Subcutaneous abdominal adipose tissue (tissue), 5 donors: ENCODE results near the gene LEO1.

Experiments
- H3K27ac ChIP-seq: one replicate; pipeline ENCODE4 v1.7.0; 2013; ENCODE audit warnings: low read depth, mild to moderate bottlenecking, inconsistent platforms, low read length, moderate library complexity
- H3K27me3 ChIP-seq, 5 donors: one replicate each; pipeline ENCODE4 v1.7.0; 2013; ENCODE audit warnings: low read length in 5 of 5, inconsistent platforms in 1 of 5; ENCODE audit not compliant: control insufficient read depth in 5 of 5, insufficient read depth in 4 of 5
- H3K36me3 ChIP-seq, 5 donors: one replicate each; pipeline ENCODE4 v1.7.0; 2013; ENCODE audit warnings: low read length in 5 of 5; ENCODE audit not compliant: control insufficient read depth in 5 of 5, insufficient read depth in 5 of 5
- H3K4me1 ChIP-seq, 5 donors: one replicate each; pipeline ENCODE4 v1.7.0; 2013; ENCODE audit warnings: low read length in 5 of 5, mild to moderate bottlenecking in 3 of 5, moderate library complexity in 1 of 5; ENCODE audit not compliant: control insufficient read depth in 5 of 5, insufficient read depth in 5 of 5
- H3K4me3 ChIP-seq, 5 donors: one replicate each; pipeline ENCODE4 v1.7.0; 2013; ENCODE audit warnings: low read length in 5 of 5, low read depth in 1 of 5
- H3K9ac ChIP-seq, 5 donors: one replicate each; pipeline ENCODE4 v1.7.0; 2013; ENCODE audit warnings: low read length in 5 of 5, mild to moderate bottlenecking in 4 of 5, moderate library complexity in 3 of 5
- H3K9me3 ChIP-seq, 5 donors: one replicate each; pipeline ENCODE4 v1.7.0; 2013; ENCODE audit warnings: low read length in 5 of 5; ENCODE audit not compliant: control insufficient read depth in 5 of 5
- donor health status: healthy.
- donor health status: healthy.
- donor health status: healthy.
- donor health status: healthy.
- donor health status: healthy.

The LEO1 gene

DNA sequence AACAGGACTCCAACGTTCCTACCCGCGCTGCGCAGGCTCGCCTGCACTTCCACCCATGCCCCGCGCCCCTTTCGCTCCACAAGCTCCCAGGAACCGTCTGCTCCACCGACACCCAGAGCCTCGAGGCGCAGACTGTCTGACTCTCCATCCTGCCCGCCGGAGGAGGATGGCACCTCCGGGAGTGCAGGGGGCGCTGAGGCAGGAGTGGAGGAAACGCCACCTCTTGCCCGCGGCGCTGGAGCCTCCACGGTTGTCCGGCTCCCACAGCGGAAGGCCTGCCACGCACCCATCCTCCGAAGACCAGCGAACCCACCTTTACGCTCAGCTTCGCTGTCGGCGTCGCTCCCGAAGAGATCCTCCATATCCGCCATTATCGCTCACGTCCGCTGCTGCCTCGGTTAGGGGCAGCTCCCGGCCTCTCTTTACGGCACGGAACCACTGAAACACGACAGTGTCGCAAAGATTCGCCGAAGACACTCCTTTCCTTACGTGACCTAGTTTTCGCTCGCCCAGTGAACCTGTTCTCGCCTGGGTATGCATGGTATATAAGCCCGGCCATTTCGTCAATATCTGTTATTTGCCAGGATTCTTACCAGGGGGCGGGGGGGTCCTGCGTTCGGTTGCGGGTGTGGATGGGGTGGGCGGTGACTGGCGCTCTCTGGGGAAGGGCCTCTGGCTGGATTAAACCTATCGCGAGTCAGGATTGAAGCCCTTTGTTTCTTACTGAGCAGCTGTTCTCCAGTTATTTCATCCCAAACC, at the start of gene LEO1:
LEO1 (minus strand) TSS at position 404 of the 759 bp plus-strand sequence; CDS start at position 371, 33 bp downstream.
- Histone ChIP-seq H3K27me3 (no peaks in the 10 kb centered on the region), H3K36me3 (no peaks in the 10 kb centered on the region), H3K4me3 (peak within 1 kb of the TSS; percentile 92 to 99 (median 94)), H3K4me1 (peaks cover 0 to 15% (median 13%) of the 10 kb centered on the region in 5 donors), H3K9ac (peak within 1 kb of the TSS; percentile 77 to 95 (median 87)), H3K27ac (peak within 1 kb of the TSS; percentile 85), H3K9me3 (peaks cover 0 to 9% (median 2%) of the 10 kb centered on the region in 5 donors)

DNA sequence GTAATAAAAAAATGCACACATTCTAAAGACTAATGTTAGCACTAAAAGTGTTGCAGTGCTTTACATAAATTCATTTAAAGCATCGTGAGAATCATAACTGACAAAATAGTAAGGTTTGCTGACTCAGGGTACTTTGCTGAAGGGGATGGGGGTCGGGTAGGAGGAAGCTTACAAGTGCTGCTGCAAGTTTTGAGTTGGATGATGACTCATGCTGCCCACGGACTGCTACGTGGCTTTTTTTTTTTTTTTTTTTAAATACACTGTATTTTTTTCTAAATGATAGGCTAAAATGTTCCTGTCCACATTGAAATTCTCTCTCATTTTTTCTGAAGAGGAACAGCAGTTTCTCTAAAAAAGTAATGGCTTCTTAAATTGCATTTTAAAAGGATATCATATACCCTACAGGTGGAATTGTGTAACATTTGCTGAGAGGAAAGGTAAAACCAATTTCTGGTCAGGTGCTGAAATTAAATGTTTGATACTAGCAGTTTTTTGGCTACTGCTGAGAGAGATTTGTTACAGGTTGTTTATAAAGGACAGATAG, 49.6 kb upstream of the LEO1 start:
- H3K4me3 ChIP-seq = peak overlapping the region; percentile 71 to 97 (median 85)

DNA sequence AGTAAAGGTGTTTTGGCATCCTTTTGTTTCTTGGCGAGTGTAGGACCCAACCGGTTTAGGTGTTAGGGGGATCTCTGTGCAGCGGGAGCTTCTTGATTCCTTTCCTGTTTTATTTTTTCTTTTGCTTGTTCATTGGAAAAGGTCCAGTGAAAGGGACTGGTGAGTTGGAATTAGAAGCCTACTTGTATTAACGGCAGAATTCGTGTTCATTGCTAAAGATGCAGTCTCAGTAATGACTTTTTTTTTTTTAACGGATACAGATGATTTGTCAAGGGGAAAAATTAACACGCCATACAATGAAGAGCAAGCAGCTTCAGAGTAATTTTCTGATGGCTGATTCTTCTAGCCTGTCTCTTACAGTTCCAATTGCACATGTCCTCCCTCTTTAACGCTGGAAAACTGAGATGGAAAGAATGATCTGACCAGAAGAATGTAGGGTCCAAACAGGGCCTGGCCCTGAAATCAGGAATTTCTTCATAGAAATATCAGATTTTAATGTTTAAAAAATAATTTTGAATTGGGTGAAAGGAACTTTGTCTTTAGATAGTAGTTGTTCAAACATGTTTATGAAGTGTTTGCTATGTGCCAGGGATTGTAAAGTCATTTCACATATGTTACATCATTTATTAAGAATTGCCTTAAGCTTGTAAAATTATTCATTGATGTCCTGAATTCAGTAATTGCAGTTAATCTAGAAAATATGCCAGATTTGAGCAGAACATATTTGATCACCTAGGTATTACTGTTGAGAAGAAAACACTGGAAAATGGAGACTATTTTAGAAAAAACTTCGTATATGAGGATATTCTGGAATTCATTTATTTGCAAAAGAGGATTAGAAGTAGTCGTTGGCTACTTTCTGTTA, 48.9 kb upstream of the LEO1 start:
- peaks cover 0 to 38% (median 33%) of the 10 kb centered on the region in 5 donors for H3K4me1 ChIP-seq
- H3K4me3 ChIP-seq = peak overlapping the region; percentile 71 to 97 (median 85)
- H3K27ac ChIP-seq = peak overlapping the region; percentile 95
- H3K9me3 ChIP-seq = no peaks in the 10 kb centered on the region
- H3K9ac ChIP-seq = peak overlapping the region; percentile 88 to 98 (median 94)
- H3K36me3 ChIP-seq = no peaks in the 10 kb centered on the region
- H3K27me3 ChIP-seq = no peaks in the 10 kb centered on the region

More for the DNA sequence above, 49.6 kb upstream of the LEO1 start:
- Histone ChIP-seq H3K36me3 (no peaks in the 10 kb centered on the region), H3K27ac (peak overlapping the region; percentile 95), H3K27me3 (no peaks in the 10 kb centered on the region), H3K9me3 (no peaks in the 10 kb centered on the region), H3K4me1 (peaks cover 0 to 43% (median 36%) of the 10 kb centered on the region in 5 donors), H3K9ac (peak overlapping the region in 4 of 5 donors; percentile 23 to 98 (median 52))

DNA sequence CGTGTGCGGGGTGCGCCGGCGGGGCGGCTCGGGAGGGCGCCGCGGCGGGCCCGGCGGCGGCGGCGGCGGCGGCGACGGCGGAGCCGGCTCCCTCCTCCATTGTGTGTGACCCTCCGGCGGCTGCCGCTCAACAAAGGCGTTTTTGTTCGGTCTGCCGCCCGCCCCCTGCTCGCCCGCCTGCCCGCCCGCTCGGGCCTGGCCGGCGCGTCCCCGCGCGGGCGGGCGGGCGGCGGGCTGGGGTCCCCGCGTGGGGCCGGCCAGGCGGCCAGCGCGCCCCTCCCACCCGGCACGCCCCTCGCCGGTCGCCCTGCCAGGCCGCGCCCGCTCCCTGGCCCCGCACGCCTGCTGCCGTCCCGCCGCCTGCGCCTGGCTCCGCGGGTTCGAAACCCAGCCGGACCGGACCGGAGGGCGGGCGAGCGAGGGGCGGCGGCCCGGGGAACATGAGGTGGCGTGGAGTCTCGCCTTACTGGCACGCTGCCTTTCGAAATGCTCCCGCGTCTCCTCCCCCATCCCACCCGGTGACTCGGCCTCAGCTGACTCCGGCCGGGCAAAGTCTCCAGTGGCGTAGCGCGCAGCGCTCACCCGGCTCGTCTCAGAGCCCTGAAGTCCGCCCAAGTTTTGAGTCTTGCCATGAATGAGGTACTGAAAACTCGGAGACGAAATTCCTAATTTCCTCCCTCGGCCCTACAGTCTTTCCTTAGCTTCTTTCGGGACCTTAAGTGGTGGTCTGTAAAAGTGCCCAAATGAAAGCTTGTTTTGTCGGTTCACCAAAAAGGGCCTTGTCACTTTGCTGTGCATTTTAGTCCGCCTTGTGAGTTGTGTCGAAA, 48.0 kb upstream of the LEO1 start:
- H3K27ac ChIP-seq = peak overlapping the region; percentile 95
- no peaks in the 10 kb centered on the region for H3K36me3 ChIP-seq
- H3K9me3 ChIP-seq = no peaks in the 10 kb centered on the region
- peak overlapping the region; percentile 88 to 98 (median 94) for H3K9ac ChIP-seq
- no peaks in the 10 kb centered on the region for H3K27me3 ChIP-seq
- peak overlapping the region; percentile 71 to 97 (median 85) for H3K4me3 ChIP-seq
- H3K4me1 ChIP-seq = peaks cover 0 to 38% (median 33%) of the 10 kb centered on the region in 5 donors

DNA sequence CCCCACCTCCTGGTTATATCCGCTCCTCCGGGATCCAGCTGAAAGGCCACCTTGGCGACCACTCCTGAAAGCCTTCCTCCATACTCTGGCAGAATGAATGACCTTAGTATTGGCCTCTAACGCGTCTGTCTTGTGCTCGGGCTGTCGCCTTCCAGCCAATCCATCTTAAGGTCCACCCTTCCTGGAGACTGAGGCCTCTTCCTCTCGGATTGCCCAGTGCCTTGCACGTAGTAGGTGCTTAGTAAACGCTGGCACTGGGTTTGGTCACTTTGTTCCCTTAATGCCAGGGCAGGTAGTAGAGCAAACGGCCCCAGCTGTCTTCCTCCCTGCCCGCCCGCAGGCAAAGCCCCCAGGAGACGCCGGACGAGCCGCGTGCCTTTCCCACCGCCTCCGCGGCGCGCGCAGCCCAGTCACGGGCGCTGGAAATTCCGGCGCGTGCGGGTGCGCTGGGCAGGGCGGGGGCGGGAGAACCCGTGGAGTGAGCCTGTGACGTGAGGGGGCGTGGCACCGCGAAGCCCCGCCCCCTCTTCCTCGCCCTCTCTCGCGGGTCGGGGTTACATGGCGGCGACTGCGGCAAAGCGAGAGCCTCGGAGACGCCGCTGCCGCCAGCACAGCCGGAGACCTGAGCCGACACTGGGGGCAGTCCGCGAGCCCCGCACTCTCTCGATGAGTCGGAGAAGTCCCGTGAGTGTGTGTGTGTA, 47.3 kb upstream of the LEO1 start, which contains the start of gene MAPK6:
MAPK6 (plus strand) TSS at position 527 of the 701 bp plus-strand sequence. CDS start 27,242 bp downstream, outside the sequence.
- Histone ChIP-seq H3K9me3 (no peaks in the 10 kb centered on the region), H3K36me3 (no peaks in the 10 kb centered on the region), H3K9ac (peak within 1 kb of the TSS; percentile 88 to 98 (median 94)), H3K4me1 (peaks cover 0 to 38% (median 33%) of the 10 kb centered on the region in 5 donors), H3K27me3 (no peaks in the 10 kb centered on the region), H3K4me3 (peak within 1 kb of the TSS; percentile 71 to 97 (median 85)), H3K27ac (peak within 1 kb of the TSS; percentile 95)

DNA sequence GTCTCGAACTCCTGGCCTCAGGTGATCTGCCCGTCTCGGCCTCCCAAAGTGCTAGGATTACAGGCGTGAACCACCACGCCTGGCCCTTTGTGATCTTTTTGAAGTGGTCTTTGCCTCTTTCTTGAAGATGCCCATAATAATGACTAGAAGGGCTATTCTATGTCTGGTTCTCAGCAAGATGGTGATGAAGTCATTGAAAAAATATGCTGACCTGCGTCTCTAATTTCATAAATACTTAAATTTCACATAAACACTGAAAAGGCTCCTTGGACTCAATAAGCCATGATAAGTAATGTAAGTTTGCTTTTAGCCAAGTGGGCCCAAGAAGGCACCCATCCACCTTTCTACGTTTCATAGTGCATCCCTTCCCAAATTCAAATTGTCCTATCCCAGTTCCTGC, 46.7 kb upstream of the LEO1 start:
- Histone ChIP-seq H3K36me3 (no peaks in the 10 kb centered on the region), H3K27me3 (no peaks in the 10 kb centered on the region), H3K27ac (peak overlapping the region; percentile 83), H3K9me3 (no peaks in the 10 kb centered on the region), H3K4me1 (peaks cover 0 to 42% (median 33%) of the 10 kb centered on the region in 5 donors), H3K9ac (peak overlapping the region in 3 of 5 donors; percentile 38 to 71 (median 56)), H3K4me3 (peak overlapping the region; percentile 66 to 79 (median 71))

DNA sequence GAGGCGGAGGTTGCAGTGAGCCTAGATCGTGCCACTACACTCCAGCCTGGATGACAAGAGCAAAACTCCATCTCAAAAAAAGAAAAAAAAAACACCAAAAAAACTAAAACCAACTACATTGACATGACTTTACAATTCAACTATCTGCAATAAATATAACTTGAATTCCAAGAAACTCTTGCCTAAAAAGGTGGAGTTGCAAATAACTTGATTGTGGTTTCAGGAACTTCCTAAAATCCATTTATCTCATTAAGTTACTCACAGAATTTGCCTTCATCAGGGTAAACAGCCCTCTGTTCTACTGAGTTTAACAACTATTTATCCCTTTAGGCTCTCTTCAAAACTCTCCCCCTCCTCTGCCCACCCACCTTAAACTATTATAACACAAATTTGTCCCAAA, 44.7 kb upstream of the LEO1 start:
- no peak overlapping the region for H3K4me3 ChIP-seq
- peaks cover 0 to 38% (median 19%) of the 10 kb centered on the region in 5 donors for H3K4me1 ChIP-seq
- H3K9me3 ChIP-seq = no peaks in the 10 kb centered on the region
- no peak overlapping the region for H3K27ac ChIP-seq
- no peak overlapping the region for H3K9ac ChIP-seq
- no peaks in the 10 kb centered on the region for H3K36me3 ChIP-seq
- no peaks in the 10 kb centered on the region for H3K27me3 ChIP-seq

DNA sequence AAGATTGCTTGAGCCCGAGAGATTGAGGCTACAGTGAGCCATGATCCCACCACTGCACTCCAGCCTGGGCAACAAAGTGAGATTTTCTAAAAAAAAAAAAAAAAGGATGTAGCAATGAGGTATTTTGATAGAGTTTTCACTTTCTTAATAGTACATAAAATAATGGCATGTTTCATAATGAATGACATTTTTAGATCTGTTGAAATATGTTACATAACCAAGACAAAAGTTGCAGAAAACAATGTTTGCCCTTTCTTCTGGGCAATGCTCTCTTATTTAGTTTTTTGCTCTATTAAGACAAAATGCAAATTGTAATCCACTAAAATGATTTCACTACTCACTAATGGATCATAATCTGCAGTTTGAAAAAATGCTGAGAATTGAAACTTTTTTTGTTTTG, 43.0 kb upstream of the LEO1 start:
- Histone ChIP-seq H3K4me1 (peaks cover 0 to 30% (median 5%) of the 10 kb centered on the region in 5 donors), H3K9ac (no peak overlapping the region), H3K9me3 (no peaks in the 10 kb centered on the region), H3K27me3 (no peaks in the 10 kb centered on the region), H3K36me3 (no peaks in the 10 kb centered on the region), H3K4me3 (no peak overlapping the region), H3K27ac (no peak overlapping the region)
